Ishikawa (cell line): Measurements from ENCODE around the gene USP50.

Experiments
- CEBPB ChIP-seq: IDR thresholded peaks from 2 replicates; pipeline ENCODE4 v1.6.1; 2012
- CREB1 ChIP-seq: IDR thresholded peaks from 2 replicates; pipeline ENCODE4 v1.6.1; 2012; ENCODE audit warnings: low read depth
- EGR1 ChIP-seq: IDR thresholded peaks from 2 replicates; pipeline ENCODE4 v1.6.1; 2012
- EP300 ChIP-seq: IDR thresholded peaks from 2 replicates; pipeline ENCODE4 v1.6.1; 2012; ENCODE audit warnings: borderline replicate concordance
- FOXM1 ChIP-seq: IDR thresholded peaks from 2 replicates; pipeline ENCODE4 v1.6.1; 2012; ENCODE audit warnings: low read depth, borderline replicate concordance
- MAX ChIP-seq: IDR thresholded peaks from 2 replicates; pipeline ENCODE4 v1.6.1; 2012
- NFIC ChIP-seq: IDR thresholded peaks from 2 replicates; pipeline ENCODE4 v1.6.1; 2012
- RAD21 ChIP-seq: IDR thresholded peaks from 2 replicates; pipeline ENCODE4 v1.6.1; 2012; ENCODE audit warnings: low read depth
- REST ChIP-seq: IDR thresholded peaks from 2 replicates; pipeline ENCODE4 v1.6.1; 2012; ENCODE audit warnings: low read depth, mild to moderate bottlenecking
- TAF1 ChIP-seq: IDR thresholded peaks from 2 replicates; pipeline ENCODE4 v1.6.1; 2012; ENCODE audit warnings: low read depth, mild to moderate bottlenecking
- TCF12 ChIP-seq: IDR thresholded peaks from 2 replicates; pipeline ENCODE4 v1.6.1; 2012; ENCODE audit warnings: low read depth
- TEAD4 ChIP-seq: IDR thresholded peaks from 2 replicates; pipeline ENCODE4 v1.6.1; 2012
- USF1 ChIP-seq: IDR thresholded peaks from 2 replicates; pipeline ENCODE4 v1.6.1; 2012
- YY1 ChIP-seq: IDR thresholded peaks from 2 replicates; pipeline ENCODE4 v1.6.1; 2012; ENCODE audit warnings: low read depth
- ZBTB7A ChIP-seq: IDR thresholded peaks from 2 replicates; pipeline ENCODE4 v1.6.1; 2012; ENCODE audit warnings: low read depth

The USP50 gene

GRCh38 chr15:50563756-50564155 is 17.3 kb upstream of the USP50 start:
- no peak for TF ChIP-seq TEAD4
- no peak for TF ChIP-seq RAD21
- TF ChIP-seq TAF1: no peak
- TF ChIP-seq FOXM1: no peak
- TF ChIP-seq CEBPB: no peak
- TF ChIP-seq TCF12: no peak
- TF ChIP-seq EGR1: no peak
- TF ChIP-seq YY1: no peak

GRCh38 chr15:50562735-50563640 is 16.5 kb upstream of the USP50 start:
- no peak for TF ChIP-seq CEBPB
- no peak for TF ChIP-seq EP300
- no peak for TF ChIP-seq REST
- TF ChIP-seq ZBTB7A: no peak
- TF ChIP-seq FOXM1: no peak
- TF ChIP-seq RAD21: no peak
- TF ChIP-seq YY1: no peak
- no peak for TF ChIP-seq TCF12
- TF ChIP-seq NFIC: no peak

- TF ChIP-seq TAF1: no peak
- no peak for TF ChIP-seq CEBPB
- TF ChIP-seq FOXM1: no peak
- TF ChIP-seq NFIC: no peak
- no peak for TF ChIP-seq RAD21
- TF ChIP-seq YY1: no peak
- no peak for TF ChIP-seq MAX
These were observed 11.5 kb upstream of the USP50 start for GRCh38 chr15:50558012-50558411.

GRCh38 chr15:50556642-50557371 is 10.3 kb upstream of the USP50 start:
- TF ChIP-seq CEBPB: no peak
- no peak for TF ChIP-seq CREB1
- TF ChIP-seq TCF12: no peak
- TF ChIP-seq YY1: no peak
- TF ChIP-seq ZBTB7A: no peak
- TF ChIP-seq NFIC: no peak
- TF ChIP-seq TEAD4: no peak
- TF ChIP-seq RAD21: no peak
- no peak for TF ChIP-seq EGR1
- TF ChIP-seq FOXM1: no peak

GRCh38 chr15:50552238-50552637 is 5.8 kb upstream of the USP50 start:
- TF ChIP-seq REST (no peak), USF1 (no peak), TEAD4 (no peak), CEBPB (no peak), MAX (no peak), ZBTB7A (no peak), RAD21 (no peak), NFIC (no peak), CREB1 (no peak), EGR1 (no peak), TCF12 (no peak), TAF1 (no peak), FOXM1 (no peak), YY1 (no peak)

- no peak for TF ChIP-seq REST
- TF ChIP-seq EGR1: no peak
- TF ChIP-seq ZBTB7A: no peak
- TF ChIP-seq FOXM1: no peak
- no peak for TF ChIP-seq YY1
- TF ChIP-seq CREB1: no peak
- no peak for TF ChIP-seq TCF12
- TF ChIP-seq TEAD4: no peak
- no peak for TF ChIP-seq EP300
- no peak for TF ChIP-seq RAD21
These were observed 2.9 kb upstream of the USP50 start for GRCh38 chr15:50549326-50549725.
